Naive thymus-derived CD8-positive, alpha-beta T cell (primary cell): ENCODE data around the gene HS6ST3. TPM values are rescaled to one million over a fixed set of nuclear protein-coding genes. Genes with fewer than 3 reads are reported as not detected.

Experiments
- ATAC-seq, 2 donors: fragments of 150-1000 bp; cut with Tn5 transposase in 1 of 2; sonication (Bioruptor Pico), chemical (Tn5 transposase) in 1 of 2; 1 replicate in 1 of 2; 2 replicates in 1 of 2; pipeline ENCODE4 v1.10.0; 2021; ENCODE audit warnings: mild to moderate bottlenecking in 2 of 2, moderate library complexity in 2 of 2
- POLR2A ChIA-PET: fragments of 350-600 bp; sonication (Branson Sonifier 250); formaldehyde crosslinking; loops from one replicate; lab custom pipeline; 2021; ENCODE audit warnings: antibody characterized with exemption; lab: Charles Lee
- DNase-seq, 10 donors: peaks; one replicate each; pipeline versions ENCODE4 v3.0.0 to v3.0.0-alpha.2; 2020 to 2022
- H3K27ac Mint-ChIP-seq, 10 donors: one replicate each; pipeline ENCODE4 v1.8.0; 2020 to 2022; ENCODE audit warnings: mild to moderate bottlenecking in 10 of 10, mixed read lengths in 10 of 10, moderate library complexity in 4 of 10, inconsistent platforms in 1 of 10
- H3K27me3 Mint-ChIP-seq, 5 donors: one replicate each; pipeline ENCODE4 v1.8.0; 2021 to 2022; ENCODE audit warnings: mixed read lengths in 5 of 5
- H3K36me3 Mint-ChIP-seq, 3 donors: one replicate each; pipeline ENCODE4 v1.8.0; 2020 to 2022; ENCODE audit warnings: mixed read lengths in 3 of 3, mild to moderate bottlenecking in 2 of 3, inconsistent platforms in 1 of 3
- H3K4me1 Mint-ChIP-seq, 4 donors: one replicate each; pipeline ENCODE4 v1.8.0; 2021 to 2022; ENCODE audit warnings: mixed read lengths in 4 of 4
- H3K4me3 Mint-ChIP-seq, 10 donors: one replicate each; pipeline ENCODE4 v1.8.0; 2020 to 2022; ENCODE audit warnings: mild to moderate bottlenecking in 10 of 10, mixed read lengths in 10 of 10, moderate library complexity in 6 of 10, inconsistent platforms in 1 of 10
- H3K9me3 Mint-ChIP-seq, 9 donors: one replicate each; pipeline ENCODE4 v1.8.0; 2020 to 2022; ENCODE audit warnings: mixed read lengths in 9 of 9, mild to moderate bottlenecking in 3 of 9, inconsistent platforms in 1 of 9, moderate library complexity in 1 of 9
- polyA plus RNA-seq, 3 donors: library from polyadenylated mRNA; unstranded; fragments of 300-500 nt; fragmentation: Illumina TruSeq; gene quantifications; one replicate each; pipeline ENCODE4 v1.2.3, GENCODE V29; 2021
- total RNA-seq, 8 experiments: library from RNA in 2 of 8; stranded (reverse) in 2 of 8; gene quantifications; one replicate each; pipeline ENCODE4 v1.2.3 and lab custom pipeline; 2021 to 2026

Gene HS6ST3
- total and polyA plus RNA-seq, 5 experiments from 2014 or later: not detected

DNA sequence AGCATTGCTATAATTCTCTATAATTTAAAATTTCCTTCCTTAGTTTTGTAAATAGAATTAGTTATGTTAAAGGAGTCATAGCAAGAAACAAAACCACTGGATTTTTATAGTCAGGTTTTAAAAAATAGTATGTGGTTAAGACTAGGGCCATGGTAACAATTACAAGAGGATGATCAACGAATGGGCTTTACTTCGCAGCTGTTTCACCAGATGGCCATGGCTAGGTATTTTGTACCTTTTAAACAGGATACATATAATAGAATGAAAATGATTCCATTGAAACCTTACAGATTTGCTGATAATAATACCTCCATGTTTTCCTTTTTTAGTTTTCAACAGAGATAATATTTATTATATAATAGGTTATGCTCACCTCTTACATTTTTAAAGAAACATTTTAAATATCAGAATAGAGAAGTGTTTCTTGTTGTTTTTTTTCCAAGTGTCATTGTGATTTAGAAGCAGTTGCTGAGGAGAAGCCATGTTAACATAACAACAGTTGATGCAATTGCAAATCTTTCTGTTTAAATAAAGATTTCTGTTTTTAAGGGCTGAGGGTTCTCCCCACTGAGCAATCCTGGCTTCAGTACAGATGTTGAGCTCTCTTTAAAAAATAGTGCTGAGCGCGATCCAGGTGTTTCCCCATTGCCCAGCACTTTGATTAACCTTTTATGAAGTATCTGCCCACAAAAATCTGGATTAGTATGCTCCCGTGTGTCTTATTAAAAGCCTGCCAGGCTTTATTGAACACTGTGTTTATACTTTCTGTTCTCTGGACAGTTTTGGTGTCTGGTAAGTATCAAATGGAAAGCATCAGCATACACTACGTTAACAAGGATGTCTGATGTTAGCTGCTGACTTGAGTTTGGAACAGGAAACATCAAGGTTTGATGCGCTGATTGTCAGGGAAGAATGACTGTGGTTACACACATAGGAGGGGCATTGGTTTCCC is 205.3 kb downstream of the HS6ST3 start:
- no peak for ATAC-seq
- peaks cover 0 to 14% (median 4%) of the 10 kb centered on the region in 9 donors for H3K9me3 Mint-ChIP-seq
- POLR2A ChIA-PET: no interaction called here
- H3K27me3 Mint-ChIP-seq: peaks cover 0 to 5% (median 0%) of the 10 kb centered on the region in 5 donors
- no peak overlapping the region for H3K4me3 Mint-ChIP-seq
- no peaks in the 10 kb centered on the region for H3K36me3 Mint-ChIP-seq
- no peaks in the 10 kb centered on the region for H3K4me1 Mint-ChIP-seq
- no peak for DNase-seq
- H3K27ac Mint-ChIP-seq: no peak overlapping the region

- H3K4me1 Mint-ChIP-seq: no peaks in the 10 kb centered on the region
- H3K27ac Mint-ChIP-seq: no peak overlapping the region
- DNase-seq (no peak), ATAC-seq (no peak)
- H3K4me3 Mint-ChIP-seq: no peak overlapping the region
- POLR2A ChIA-PET: no interaction called here
- H3K36me3 Mint-ChIP-seq: no peaks in the 10 kb centered on the region
- peaks cover 0 to 14% (median 4%) of the 10 kb centered on the region in 9 donors for H3K9me3 Mint-ChIP-seq
- H3K27me3 Mint-ChIP-seq: peaks cover 0 to 5% (median 0%) of the 10 kb centered on the region in 5 donors
These were observed 207.5 kb downstream of the HS6ST3 start for GRCh38 chr13:96297360-96297759.

GRCh38 chr13:96299235-96299634 is 209.3 kb downstream of the HS6ST3 start:
- Mint-ChIP-seq H3K27ac (no peak overlapping the region), H3K4me3 (no peak overlapping the region), H3K36me3 (no peaks in the 10 kb centered on the region), H3K4me1 (no peaks in the 10 kb centered on the region), H3K27me3 (peaks cover 0 to 5% (median 0%) of the 10 kb centered on the region in 5 donors), H3K9me3 (peaks cover 0 to 14% (median 4%) of the 10 kb centered on the region in 9 donors)
- ATAC-seq (no peak), DNase-seq (no peak)
- POLR2A ChIA-PET: no interaction called here

DNA sequence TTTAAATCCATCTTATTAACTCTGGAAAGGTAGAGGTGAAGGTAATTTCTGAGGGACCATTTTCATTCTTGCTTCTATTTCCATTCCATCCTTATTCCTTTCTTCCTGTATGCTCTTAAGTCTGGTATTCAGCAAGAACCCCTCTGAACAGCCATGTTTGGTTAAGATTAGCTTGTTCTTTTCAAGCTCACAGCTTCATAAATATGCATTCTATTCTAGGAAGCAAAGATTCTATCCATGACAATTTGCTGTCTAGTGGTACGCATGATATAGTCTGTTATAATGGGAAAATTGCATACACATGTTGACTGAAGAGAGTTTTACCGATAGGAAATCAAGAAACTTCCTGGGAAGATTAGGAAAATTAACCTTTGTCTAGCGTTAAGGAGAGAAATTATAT is 218.7 kb downstream of the HS6ST3 start:
- ATAC-seq: no peak
- Mint-ChIP-seq H3K4me3 (no peak overlapping the region), H3K4me1 (no peaks in the 10 kb centered on the region), H3K27me3 (no peaks in the 10 kb centered on the region), H3K27ac (no peak overlapping the region), H3K9me3 (peaks cover 0 to 9% (median 2%) of the 10 kb centered on the region in 9 donors), H3K36me3 (no peaks in the 10 kb centered on the region)
- DNase-seq: no peak
- POLR2A ChIA-PET: no interaction called here

GRCh38 chr13:96314974-96315373 is 225.1 kb downstream of the HS6ST3 start:
- Mint-ChIP-seq H3K36me3 (no peaks in the 10 kb centered on the region), H3K4me1 (no peaks in the 10 kb centered on the region), H3K9me3 (peaks cover 0 to 26% (median 5%) of the 10 kb centered on the region in 9 donors), H3K27ac (no peak overlapping the region), H3K4me3 (no peak overlapping the region), H3K27me3 (no peaks in the 10 kb centered on the region)
- DNase-seq (no peak), ATAC-seq (no peak)
- POLR2A ChIA-PET: no interaction called here

- Mint-ChIP-seq H3K27ac (no peak overlapping the region), H3K27me3 (no peaks in the 10 kb centered on the region), H3K4me3 (no peak overlapping the region), H3K9me3 (peaks cover 1 to 17% (median 7%) of the 10 kb centered on the region in 9 donors), H3K4me1 (no peaks in the 10 kb centered on the region), H3K36me3 (no peaks in the 10 kb centered on the region)
- POLR2A ChIA-PET: no interaction called here
- DNase-seq: no peak
- ATAC-seq: no peak
These were observed 248.1 kb downstream of the HS6ST3 start for GRCh38 chr13:96338030-96338429.

- H3K36me3 Mint-ChIP-seq: no peaks in the 10 kb centered on the region
- H3K9me3 Mint-ChIP-seq: peaks cover 0 to 17% (median 2%) of the 10 kb centered on the region in 9 donors
- H3K4me1 Mint-ChIP-seq: no peaks in the 10 kb centered on the region
- ATAC-seq: no peak
- no peak for DNase-seq
- H3K27me3 Mint-ChIP-seq: peaks cover 0 to 4% (median 0%) of the 10 kb centered on the region in 5 donors
- no peak overlapping the region for H3K4me3 Mint-ChIP-seq
- POLR2A ChIA-PET: no interaction called here
- H3K27ac Mint-ChIP-seq: no peak overlapping the region
These were observed 252.4 kb downstream of the HS6ST3 start for GRCh38 chr13:96342286-96342685.

GRCh38 chr13:96342852-96343465 is 253.1 kb downstream of the HS6ST3 start:
- no peaks in the 10 kb centered on the region for H3K36me3 Mint-ChIP-seq

GRCh38 chr13:96346921-96347320 is 257.0 kb downstream of the HS6ST3 start:
- POLR2A ChIA-PET: no interaction called here
- DNase-seq (no peak), ATAC-seq (no peak)
- Mint-ChIP-seq H3K27me3 (peaks cover 0 to 4% (median 0%) of the 10 kb centered on the region in 5 donors), H3K4me1 (no peaks in the 10 kb centered on the region), H3K4me3 (no peak overlapping the region), H3K27ac (no peak overlapping the region), H3K9me3 (peaks cover 0 to 5% (median 0%) of the 10 kb centered on the region in 9 donors), H3K36me3 (no peaks in the 10 kb centered on the region)

More at GRCh38 chr13:96342852-96343465, 253.1 kb downstream of the HS6ST3 start:
- DNase-seq: no peak
- Mint-ChIP-seq H3K9me3 (peaks cover 0 to 14% (median 0%) of the 10 kb centered on the region in 9 donors), H3K27me3 (peaks cover 0 to 4% (median 0%) of the 10 kb centered on the region in 5 donors), H3K4me3 (no peak overlapping the region), H3K27ac (no peak overlapping the region), H3K4me1 (no peaks in the 10 kb centered on the region)
- no peak for ATAC-seq
- POLR2A ChIA-PET: no interaction called here

DNA sequence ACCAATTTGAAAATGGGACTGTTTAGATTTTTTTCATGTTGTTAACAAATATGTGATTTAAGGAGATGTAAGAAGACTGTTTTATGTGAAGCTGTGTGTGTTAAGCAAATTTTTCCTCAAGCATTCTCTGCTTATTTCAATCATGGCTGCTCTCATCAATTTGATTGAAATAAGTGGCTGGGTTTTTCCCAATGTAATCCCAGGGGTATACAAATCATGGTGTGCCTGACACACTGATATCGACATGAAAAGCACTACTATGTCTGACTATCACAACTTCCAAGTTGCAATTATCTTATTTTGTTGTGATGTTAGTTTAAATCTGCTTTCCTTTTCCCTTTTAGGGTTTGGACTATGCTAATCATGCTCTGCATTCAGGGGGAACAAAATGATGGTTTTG is 283.7 kb downstream of the HS6ST3 start:
- peaks cover 0 to 27% (median 7%) of the 10 kb centered on the region in 9 donors for H3K9me3 Mint-ChIP-seq
- no peaks in the 10 kb centered on the region for H3K4me1 Mint-ChIP-seq
- DNase-seq (no peak), ATAC-seq (no peak)
- no peaks in the 10 kb centered on the region for H3K27me3 Mint-ChIP-seq
- no peak overlapping the region for H3K27ac Mint-ChIP-seq
- POLR2A ChIA-PET: no interaction called here
- no peaks in the 10 kb centered on the region for H3K36me3 Mint-ChIP-seq
- no peak overlapping the region for H3K4me3 Mint-ChIP-seq

DNA sequence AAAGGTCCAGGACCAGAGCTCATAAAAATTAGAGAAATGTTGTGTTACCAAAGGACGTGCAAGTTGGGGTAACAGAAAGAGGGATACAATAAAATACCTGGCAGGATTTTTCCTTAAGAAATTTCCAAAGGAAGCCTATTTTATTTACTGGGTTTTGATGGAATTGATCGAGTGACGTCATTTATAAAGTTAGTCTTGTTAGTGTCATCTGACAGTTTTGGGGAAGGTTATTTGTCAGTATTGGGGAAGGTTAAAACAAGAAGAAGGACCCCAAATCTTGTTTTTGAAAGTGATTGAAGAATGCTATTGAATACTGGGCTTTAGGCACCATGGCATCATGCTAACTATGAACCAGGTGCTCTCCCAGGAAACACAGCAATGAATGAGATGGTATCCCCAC is 287.9 kb downstream of the HS6ST3 start:
- Mint-ChIP-seq H3K27ac (no peak overlapping the region), H3K27me3 (no peaks in the 10 kb centered on the region), H3K4me1 (no peaks in the 10 kb centered on the region), H3K36me3 (no peaks in the 10 kb centered on the region), H3K9me3 (peaks cover 0 to 25% (median 7%) of the 10 kb centered on the region in 9 donors), H3K4me3 (no peak overlapping the region)
- POLR2A ChIA-PET: no interaction called here
- ATAC-seq: no peak
- no peak for DNase-seq

DNA sequence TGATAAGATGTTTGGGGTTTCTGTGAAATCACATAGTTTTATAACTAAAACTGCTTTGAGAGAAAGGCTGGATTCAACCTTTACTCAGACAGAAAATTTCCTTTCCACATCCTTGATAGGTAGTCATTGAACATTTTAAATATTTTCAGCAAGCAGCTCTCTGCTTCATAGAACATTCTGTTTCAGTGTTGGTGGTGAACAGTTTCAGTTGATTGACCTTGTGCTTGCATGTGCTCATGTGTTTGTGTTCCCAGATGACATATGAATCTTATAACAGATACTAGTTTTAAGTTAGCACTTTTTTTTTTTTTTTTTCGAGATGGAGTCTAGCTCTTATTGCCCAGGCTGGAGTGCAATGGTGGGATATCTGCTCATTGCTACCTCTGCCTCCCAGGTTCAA is 290.1 kb downstream of the HS6ST3 start:
- POLR2A ChIA-PET: no interaction called here
- ATAC-seq (no peak), DNase-seq (no peak)
- peaks cover 0 to 21% (median 7%) of the 10 kb centered on the region in 9 donors for H3K9me3 Mint-ChIP-seq
- no peaks in the 10 kb centered on the region for H3K27me3 Mint-ChIP-seq
- no peaks in the 10 kb centered on the region for H3K4me1 Mint-ChIP-seq
- H3K4me3 Mint-ChIP-seq: no peak overlapping the region
- H3K27ac Mint-ChIP-seq: no peak overlapping the region
- H3K36me3 Mint-ChIP-seq: no peaks in the 10 kb centered on the region

- no peak for DNase-seq
- Mint-ChIP-seq H3K4me3 (no peak overlapping the region), H3K9me3 (peaks cover 0 to 15% (median 3%) of the 10 kb centered on the region in 9 donors), H3K4me1 (no peaks in the 10 kb centered on the region), H3K36me3 (no peaks in the 10 kb centered on the region), H3K27ac (no peak overlapping the region), H3K27me3 (no peaks in the 10 kb centered on the region)
- POLR2A ChIA-PET: no interaction called here
- no peak for ATAC-seq
These were observed 291.8 kb downstream of the HS6ST3 start for GRCh38 chr13:96381681-96382080.
